ENCODE measurements around the gene CDH2. TPM values are rescaled to one million over a fixed set of nuclear protein-coding genes. Genes with fewer than 3 reads are reported as not detected.
A peak's percentile ranks its signal among the peaks of the same experiment; 100 is the strongest.

CDH2 gene
- total RNA-seq, 1 donor = 75.6 TPM

GRCh38 chr18:27964811-27965210, 212.1 kb downstream of the CDH2 start:
- Histone ChIP-seq H3K4me2 (ENCODE audit: insufficient read depth, low read length) (no peak overlapping the region), H3K27ac (ENCODE audit: low read depth, low read length) (no peak overlapping the region), H3K9me3 (ENCODE audit: low read depth, low read length) (no peaks in the 10 kb centered on the region), H3K79me2 (ENCODE audit: insufficient read depth, low read length) (no peaks in the 10 kb centered on the region), H4K20me1 (ENCODE audit: insufficient read depth, low read length) (no peaks in the 10 kb centered on the region), H3K4me1 (ENCODE audit: insufficient read depth, low read length) (peaks cover 18% of the 10 kb centered on the region), H2AFZ (ENCODE audit: low read length) (no peak overlapping the region), H3K4me3 (ENCODE audit: insufficient read depth, low read length) (no peak overlapping the region), H3K27me3 (ENCODE audit: insufficient read depth, low read length) (no peaks in the 10 kb centered on the region), H3K36me3 (ENCODE audit: insufficient read depth, low read length) (peaks cover 42% of the 10 kb centered on the region)
- no peak for TF ChIP-seq CTCF (IDR thresholded peaks at IDR 0.05; ENCODE audit: extremely low read depth, low read depth, low read length)
- no peak for DNase-seq (ENCODE audit: insufficient read length, low spot score, missing footprints)

DNA sequence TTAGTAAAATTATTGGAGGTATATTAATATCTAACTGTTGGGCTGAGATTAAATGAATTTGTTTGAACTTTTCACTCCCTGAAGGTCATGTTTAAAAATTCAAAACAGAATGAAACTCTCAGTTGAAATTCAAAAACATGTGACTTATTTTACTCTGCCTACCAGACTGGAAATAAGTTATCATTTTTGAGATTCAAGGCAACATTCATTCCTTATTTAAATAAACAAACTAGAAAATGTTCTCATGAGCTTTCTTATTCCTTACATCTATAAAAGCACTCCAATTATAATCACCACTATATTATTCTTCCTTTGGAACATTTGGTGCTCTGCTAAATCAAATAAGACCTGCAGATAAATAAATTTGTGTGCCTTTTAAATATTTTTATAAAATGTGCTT, 217.8 kb downstream of the CDH2 start:
- Histone ChIP-seq H3K36me3 (ENCODE audit: insufficient read depth, low read length) (peaks cover 35% of the 10 kb centered on the region), H3K4me3 (ENCODE audit: insufficient read depth, low read length) (no peak overlapping the region), H3K9me3 (ENCODE audit: low read depth, low read length) (no peaks in the 10 kb centered on the region), H4K20me1 (ENCODE audit: insufficient read depth, low read length) (no peaks in the 10 kb centered on the region), H3K4me2 (ENCODE audit: insufficient read depth, low read length) (no peak overlapping the region), H3K27me3 (ENCODE audit: insufficient read depth, low read length) (no peaks in the 10 kb centered on the region), H3K79me2 (ENCODE audit: insufficient read depth, low read length) (no peaks in the 10 kb centered on the region), H3K4me1 (ENCODE audit: insufficient read depth, low read length) (peaks cover 7% of the 10 kb centered on the region), H3K27ac (ENCODE audit: low read depth, low read length) (no peak overlapping the region), H2AFZ (ENCODE audit: low read length) (no peak overlapping the region)
- no peak for TF ChIP-seq CTCF (IDR thresholded peaks at IDR 0.05; ENCODE audit: extremely low read depth, low read depth, low read length)
- DNase-seq (ENCODE audit: insufficient read length, low spot score, missing footprints) = no peak

DNA sequence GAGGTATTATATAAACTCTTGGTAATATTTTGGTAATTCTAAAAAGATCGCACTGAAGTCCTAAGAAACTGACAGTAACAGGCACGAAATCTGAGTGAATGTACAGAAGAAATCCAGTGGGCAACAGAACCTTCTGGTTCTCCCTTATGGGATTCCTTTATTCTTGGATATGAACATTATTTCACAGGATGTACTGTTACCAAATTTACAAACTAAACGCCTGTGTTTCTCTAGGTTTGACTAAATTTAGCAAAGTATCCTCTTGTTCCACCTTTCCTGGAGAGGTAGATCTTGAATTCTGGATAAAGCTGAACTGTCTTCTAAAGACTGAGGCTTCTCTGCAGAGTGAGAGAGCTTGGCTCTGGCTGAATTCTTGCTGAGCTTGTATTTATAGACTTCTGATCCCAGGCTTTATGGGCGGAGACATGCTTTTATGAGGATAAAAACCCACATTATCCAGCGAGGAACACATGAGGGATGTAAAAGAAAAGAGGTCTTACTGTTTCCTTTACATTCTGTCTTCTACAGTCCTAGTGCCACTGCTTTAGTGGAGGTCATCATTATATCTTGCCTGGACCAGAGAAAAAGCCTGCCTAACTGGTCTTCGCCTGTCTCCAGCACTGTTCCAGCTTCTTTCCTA, 220.8 kb downstream of the CDH2 start:
- Histone ChIP-seq H3K36me3 (ENCODE audit: insufficient read depth, low read length) (peaks cover 17% of the 10 kb centered on the region), H3K4me3 (ENCODE audit: insufficient read depth, low read length) (no peak overlapping the region), H3K4me1 (ENCODE audit: insufficient read depth, low read length) (peaks cover 16% of the 10 kb centered on the region), H4K20me1 (ENCODE audit: insufficient read depth, low read length) (no peaks in the 10 kb centered on the region), H3K79me2 (ENCODE audit: insufficient read depth, low read length) (no peaks in the 10 kb centered on the region), H3K27me3 (ENCODE audit: insufficient read depth, low read length) (no peaks in the 10 kb centered on the region), H2AFZ (ENCODE audit: low read length) (no peak overlapping the region), H3K9me3 (ENCODE audit: low read depth, low read length) (no peaks in the 10 kb centered on the region), H3K4me2 (ENCODE audit: insufficient read depth, low read length) (peak overlapping the region; percentile 5), H3K27ac (ENCODE audit: low read depth, low read length) (no peak overlapping the region)
- DNase-seq (ENCODE audit: insufficient read length, low spot score, missing footprints) = no peak
- no peak for TF ChIP-seq CTCF (IDR thresholded peaks at IDR 0.05; ENCODE audit: extremely low read depth, low read depth, low read length)

DNA sequence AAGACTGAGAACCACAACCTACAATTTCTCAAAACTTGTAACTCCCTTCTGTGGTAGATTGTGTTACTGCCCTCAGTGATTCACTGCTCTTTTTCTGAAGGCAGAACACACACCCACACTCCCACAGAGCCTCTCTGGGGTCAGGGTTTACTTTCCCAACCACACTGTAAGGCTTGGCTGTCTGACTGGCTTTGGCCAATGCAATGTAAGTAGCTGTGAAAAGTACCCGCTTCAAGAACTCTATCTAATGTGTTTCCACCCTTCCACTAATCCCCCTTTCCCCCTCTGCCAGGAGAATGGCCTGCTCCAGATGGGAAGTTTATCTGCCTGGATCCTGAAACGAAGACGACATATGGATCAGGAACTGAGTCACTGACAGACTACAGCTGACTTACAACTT, 222.7 kb downstream of the CDH2 start:
- Histone ChIP-seq H3K4me3 (ENCODE audit: insufficient read depth, low read length) (no peak overlapping the region), H3K4me1 (ENCODE audit: insufficient read depth, low read length) (peaks cover 16% of the 10 kb centered on the region), H3K27ac (ENCODE audit: low read depth, low read length) (peak overlapping the region; percentile 27), H3K36me3 (ENCODE audit: insufficient read depth, low read length) (no peaks in the 10 kb centered on the region), H3K79me2 (ENCODE audit: insufficient read depth, low read length) (no peaks in the 10 kb centered on the region), H4K20me1 (ENCODE audit: insufficient read depth, low read length) (no peaks in the 10 kb centered on the region), H2AFZ (ENCODE audit: low read length) (peak overlapping the region; percentile 24), H3K27me3 (ENCODE audit: insufficient read depth, low read length) (no peaks in the 10 kb centered on the region), H3K4me2 (ENCODE audit: insufficient read depth, low read length) (peak overlapping the region; percentile 12), H3K9me3 (ENCODE audit: low read depth, low read length) (no peaks in the 10 kb centered on the region)
- TF ChIP-seq CTCF (IDR thresholded peaks at IDR 0.05; ENCODE audit: extremely low read depth, low read depth, low read length) = no peak
- DNase-seq (ENCODE audit: insufficient read length, low spot score, missing footprints) = peak; percentile 41
